GM15510 (cell line): ENCODE results near the gene ADRA2B.

ENCODE experiments used
- POLR2A ChIP-seq: IDR thresholded peaks from 3 replicates; pipeline ENCODE4 v1.6.1; 2011; ENCODE audit warnings: borderline replicate concordance; ENCODE audit not compliant: insufficient read length; ENCODE audit errors: extremely low read depth

ADRA2B gene

DNA sequence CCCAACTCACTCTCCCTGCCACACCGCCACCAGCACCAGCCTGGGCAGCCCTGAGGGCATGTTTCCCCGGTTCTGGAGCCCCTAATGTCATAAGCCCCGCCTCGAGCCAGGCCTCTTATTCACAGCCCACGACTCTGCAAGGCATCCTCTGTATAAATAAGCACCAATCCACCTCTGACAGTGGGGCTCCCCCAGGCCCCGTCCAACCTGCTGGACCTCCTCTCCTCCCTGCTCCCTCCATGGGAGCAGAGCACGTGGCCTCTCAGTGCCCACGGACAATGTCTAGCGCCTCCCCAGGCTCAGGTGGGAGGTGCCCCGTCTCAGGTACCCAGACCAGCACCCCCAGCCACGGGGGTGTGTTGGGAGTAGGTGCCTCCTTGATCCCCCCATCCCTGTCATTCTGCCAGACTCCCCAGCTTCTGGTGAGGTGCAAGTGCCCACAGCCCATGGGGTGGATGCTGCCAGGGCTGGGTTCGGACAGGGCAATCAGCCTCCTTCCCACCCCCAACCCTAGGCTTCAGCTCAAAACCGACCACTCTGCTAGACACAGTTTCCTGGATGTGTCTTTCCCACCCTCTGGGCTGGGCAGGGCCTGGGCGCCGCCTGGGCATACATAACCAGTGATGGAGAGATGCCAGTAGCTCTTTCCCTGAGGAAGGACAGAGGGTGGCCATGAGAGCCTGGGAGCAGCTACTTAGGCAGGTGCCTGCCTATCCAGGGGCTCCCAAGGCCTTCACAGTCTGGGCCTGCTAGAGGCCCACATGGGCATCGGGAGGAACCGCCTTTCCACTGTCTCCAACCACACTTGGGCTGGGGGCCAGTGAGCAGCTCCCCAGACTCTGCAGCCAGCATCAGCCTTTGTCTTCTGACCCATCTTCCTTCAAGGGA, 1.6 kb upstream of the ADRA2B start:
- no peak for TF ChIP-seq POLR2A

DNA sequence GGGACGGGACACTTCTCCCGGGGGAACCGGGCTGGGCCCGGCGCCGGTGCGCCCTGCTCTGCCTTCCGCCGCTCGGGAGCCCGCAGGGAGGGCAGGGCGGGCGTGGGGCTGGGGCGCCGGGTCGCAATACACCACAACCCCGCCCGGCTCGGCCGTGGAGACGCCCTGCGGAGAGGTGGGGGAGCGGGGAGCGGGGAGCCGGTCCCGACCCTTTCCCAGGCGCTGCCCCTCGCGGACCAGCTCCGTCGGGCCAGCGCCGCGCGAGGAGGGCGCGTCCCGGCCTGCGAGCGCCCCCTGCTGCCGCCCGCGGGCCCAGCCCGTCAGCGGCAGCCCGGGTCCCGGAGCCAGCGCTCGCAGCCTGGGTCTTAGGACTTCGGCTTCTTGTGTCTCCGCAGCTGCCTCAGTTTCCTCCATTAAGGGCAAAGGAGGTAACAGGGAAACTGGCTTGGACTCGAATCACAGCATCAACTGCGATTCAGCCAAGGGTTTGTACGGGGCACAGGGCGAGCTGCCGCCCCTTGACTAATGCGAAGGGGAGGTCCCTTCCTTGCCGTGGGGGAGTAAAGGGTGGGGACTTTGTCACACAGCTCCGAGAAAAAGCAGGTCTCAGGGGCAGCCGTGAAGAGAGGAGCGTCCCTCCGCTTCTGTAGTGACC, 635 bp upstream of the ADRA2B start:
- no peak for TF ChIP-seq POLR2A

DNA sequence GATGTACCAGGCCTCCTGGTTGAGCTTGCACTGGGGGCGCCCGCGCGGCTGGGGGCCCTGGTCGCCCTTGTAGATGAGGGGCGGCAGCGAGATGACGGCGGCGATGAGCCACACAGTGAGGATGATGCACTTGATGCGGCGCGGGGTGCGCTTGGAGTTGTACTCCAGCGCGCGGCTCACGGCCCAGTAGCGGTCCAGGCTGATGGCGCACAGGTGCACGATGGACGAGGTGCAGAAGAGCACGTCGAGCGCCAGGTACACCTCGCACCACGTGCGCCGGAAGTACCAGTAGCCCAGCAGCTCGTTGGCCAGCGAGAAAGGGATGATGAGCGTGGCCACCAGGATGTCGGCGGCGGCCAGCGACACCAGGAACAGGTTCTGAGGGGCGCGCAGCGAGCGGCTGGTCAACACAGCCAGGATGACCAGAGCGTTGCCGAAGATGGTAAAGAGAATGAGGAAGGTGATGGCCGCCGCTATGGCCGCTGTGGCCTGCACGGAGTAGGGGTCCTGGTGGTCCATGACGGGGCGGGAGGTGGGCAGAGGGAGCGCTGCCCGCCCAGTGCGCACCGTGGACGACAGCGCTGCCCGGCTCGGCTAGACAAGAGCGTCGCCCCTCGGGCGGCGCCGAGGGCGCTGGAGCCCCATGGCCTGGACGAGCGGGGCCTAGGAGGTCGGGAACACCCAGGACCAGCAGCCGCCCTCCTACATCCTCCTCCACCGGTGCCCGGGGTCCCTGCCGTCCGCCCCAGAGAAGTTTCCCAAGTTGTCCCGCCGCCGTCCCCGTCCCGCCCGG, 544 bp downstream of the ADRA2B start:
- TF ChIP-seq POLR2A, result no peak

- no peak for TF ChIP-seq POLR2A
Measured at GRCh38 chr2:96114903-96115581, 1.3 kb downstream of the ADRA2B start.

GRCh38 chr2:96114546-96114902, 1.8 kb downstream of the ADRA2B start:
- no peak for TF ChIP-seq POLR2A

GRCh38 chr2:96113951-96114350, 2.4 kb downstream of the ADRA2B start:
- TF ChIP-seq POLR2A, result no peak

- no peak for TF ChIP-seq POLR2A
Measured at GRCh38 chr2:96113367-96113677, 3.0 kb downstream of the ADRA2B start.

- TF ChIP-seq POLR2A, result no peak
Measured at GRCh38 chr2:96112501-96113366, 3.6 kb downstream of the ADRA2B start.

- no peak for TF ChIP-seq POLR2A
Measured at GRCh38 chr2:96111823-96112500, 4.4 kb downstream of the ADRA2B start.

- TF ChIP-seq POLR2A, result no peak
Measured at GRCh38 chr2:96111257-96111640, 5.1 kb downstream of the ADRA2B start.

- TF ChIP-seq POLR2A, result no peak
Measured at GRCh38 chr2:96110621-96111256, 5.6 kb downstream of the ADRA2B start.

- no peak for TF ChIP-seq POLR2A
Measured at GRCh38 chr2:96109931-96110511, 6.3 kb downstream of the ADRA2B start.

- no peak for TF ChIP-seq POLR2A
Measured at GRCh38 chr2:96109361-96109680, 7.0 kb downstream of the ADRA2B start.
